Testis (tissue), 2 donors: ENCODE results near the gene TACC2.

Source experiments
- POLR2A ChIP-seq: fragments of 450-650 bp; IDR thresholded peaks from one replicate; pipeline ENCODE4 v1.6.1; 2017; ENCODE audit warnings: antibody characterized with exemption, mild to moderate bottlenecking, moderate library complexity
- TF ChIP-seq, protein P1 (sequence below), 3 experiments: fragments of 450-650 bp in 2 of 3; fragments of 200-600 bp in 1 of 3; sonication (generic) in 1 of 3; IDR thresholded peaks; one replicate each; pipeline ENCODE4 v1.5.1; 2016 to 2019; ENCODE audit warnings: antibody characterized with exemption in 3 of 3, mild to moderate bottlenecking in 2 of 3, moderate library complexity in 1 of 3

DNA sequence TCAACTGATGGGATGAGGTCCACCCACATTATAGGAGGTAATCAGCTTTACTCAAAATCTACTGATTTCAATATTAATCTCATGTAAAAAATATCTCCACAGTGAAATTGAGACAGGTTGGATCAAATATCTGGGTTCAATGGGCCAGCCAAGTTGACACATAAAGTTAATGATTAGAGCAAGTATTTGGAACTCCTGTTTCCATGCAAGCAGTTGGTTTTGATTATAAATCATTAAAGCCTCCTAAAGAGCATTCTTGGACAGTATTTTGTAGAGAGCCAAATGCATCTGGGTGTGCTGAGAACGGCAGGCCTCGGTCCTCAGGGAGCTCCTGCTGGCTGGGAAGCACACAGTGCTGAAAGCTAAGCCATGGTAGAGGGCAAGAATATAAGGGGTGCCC lies 155.2 kb downstream of the TACC2 start:
- TF ChIP-seq, protein P1, sequence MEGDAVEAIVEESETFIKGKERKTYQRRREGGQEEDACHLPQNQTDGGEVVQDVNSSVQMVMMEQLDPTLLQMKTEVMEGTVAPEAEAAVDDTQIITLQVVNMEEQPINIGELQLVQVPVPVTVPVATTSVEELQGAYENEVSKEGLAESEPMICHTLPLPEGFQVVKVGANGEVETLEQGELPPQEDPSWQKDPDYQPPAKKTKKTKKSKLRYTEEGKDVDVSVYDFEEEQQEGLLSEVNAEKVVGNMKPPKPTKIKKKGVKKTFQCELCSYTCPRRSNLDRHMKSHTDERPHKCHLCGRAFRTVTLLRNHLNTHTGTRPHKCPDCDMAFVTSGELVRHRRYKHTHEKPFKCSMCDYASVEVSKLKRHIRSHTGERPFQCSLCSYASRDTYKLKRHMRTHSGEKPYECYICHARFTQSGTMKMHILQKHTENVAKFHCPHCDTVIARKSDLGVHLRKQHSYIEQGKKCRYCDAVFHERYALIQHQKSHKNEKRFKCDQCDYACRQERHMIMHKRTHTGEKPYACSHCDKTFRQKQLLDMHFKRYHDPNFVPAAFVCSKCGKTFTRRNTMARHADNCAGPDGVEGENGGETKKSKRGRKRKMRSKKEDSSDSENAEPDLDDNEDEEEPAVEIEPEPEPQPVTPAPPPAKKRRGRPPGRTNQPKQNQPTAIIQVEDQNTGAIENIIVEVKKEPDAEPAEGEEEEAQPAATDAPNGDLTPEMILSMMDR (IDR thresholded peaks at IDR 0.05): no peak
- no peak for TF ChIP-seq POLR2A
